HG03159 (cell line): Measurements from ENCODE around the gene GEMIN7.
"Not testable (repeated sequence)": the region's sequence is repeated elsewhere in the genome, so short reads cannot be mapped to it uniquely, and the experiment has no call there.

Source experiments
- ATAC-seq: cut with Tn5 transposase; IDR thresholded peaks from one replicate; pipeline ENCODE4 v1.9.1; 2021; ENCODE audit warnings: mild to moderate bottlenecking, moderate library complexity; ENCODE audit not compliant: unreplicated experiment

The GEMIN7 gene

GRCh38 chr19:45102481-45102880 lies 23.4 kb downstream of the GEMIN7 start:
- no peak for ATAC-seq

GRCh38 chr19:45103156-45103507 lies 24.1 kb downstream of the GEMIN7 start:
- ATAC-seq = no peak

- ATAC-seq = no peak
These were observed 24.7 kb downstream of the GEMIN7 start for GRCh38 chr19:45103508-45104319.

GRCh38 chr19:45104658-45105349 lies 25.7 kb downstream of the GEMIN7 start:
- ATAC-seq = no peak

GRCh38 chr19:45106363-45106762 lies 27.3 kb downstream of the GEMIN7 start:
- not testable (repeated sequence) for ATAC-seq

DNA sequence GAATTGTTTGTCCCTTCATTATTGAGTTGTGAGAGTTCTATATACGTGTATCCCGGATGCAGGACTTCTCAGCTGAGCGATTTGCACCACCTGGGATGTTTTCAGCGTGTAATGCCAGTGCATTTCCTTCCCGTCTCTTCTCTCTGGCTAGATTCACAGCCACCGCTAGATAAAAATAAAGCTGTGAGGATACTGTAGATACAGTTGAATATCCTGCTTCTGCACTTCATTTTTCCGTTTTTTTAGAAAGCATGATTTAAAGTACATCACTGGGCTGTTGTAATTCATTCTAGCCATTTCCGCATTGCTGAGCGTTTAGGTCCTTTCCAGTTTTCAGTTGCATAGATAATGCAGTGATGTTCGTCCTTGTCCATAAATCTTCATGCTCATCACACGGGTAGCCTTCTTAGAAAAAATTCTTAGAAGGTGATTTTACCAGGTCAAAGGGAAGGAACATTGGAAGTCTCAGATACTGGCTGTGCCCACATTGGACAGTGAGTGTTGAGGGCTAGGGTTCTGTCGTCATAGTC lies 28.6 kb downstream of the GEMIN7 start:
- ATAC-seq = no peak

DNA sequence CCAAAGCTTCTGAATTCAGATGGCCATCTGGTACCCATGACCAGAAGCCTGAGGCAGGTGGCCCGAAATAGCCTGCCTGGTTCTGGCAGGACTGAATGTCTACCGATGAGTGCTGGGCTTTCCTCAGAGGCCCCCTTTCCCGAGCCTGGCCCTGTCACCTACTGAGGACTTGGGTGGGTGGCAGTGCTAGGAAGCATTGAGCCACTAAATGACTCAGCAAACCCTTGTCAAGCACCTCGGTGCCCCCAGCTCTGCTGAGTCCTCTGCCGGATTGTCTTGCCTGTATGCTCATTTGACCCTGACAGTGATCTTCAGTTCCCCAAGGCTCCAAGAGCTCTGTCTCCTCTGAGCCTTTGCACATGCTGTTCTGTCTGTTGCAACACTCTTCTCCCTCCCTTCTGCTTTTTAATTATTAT lies 31.8 kb downstream of the GEMIN7 start:
- ATAC-seq = no peak

- ATAC-seq = no peak
These were observed 33.2 kb downstream of the GEMIN7 start for GRCh38 chr19:45112111-45112827.

- ATAC-seq = no peak
These were observed 34.6 kb downstream of the GEMIN7 start for GRCh38 chr19:45113628-45114027.

DNA sequence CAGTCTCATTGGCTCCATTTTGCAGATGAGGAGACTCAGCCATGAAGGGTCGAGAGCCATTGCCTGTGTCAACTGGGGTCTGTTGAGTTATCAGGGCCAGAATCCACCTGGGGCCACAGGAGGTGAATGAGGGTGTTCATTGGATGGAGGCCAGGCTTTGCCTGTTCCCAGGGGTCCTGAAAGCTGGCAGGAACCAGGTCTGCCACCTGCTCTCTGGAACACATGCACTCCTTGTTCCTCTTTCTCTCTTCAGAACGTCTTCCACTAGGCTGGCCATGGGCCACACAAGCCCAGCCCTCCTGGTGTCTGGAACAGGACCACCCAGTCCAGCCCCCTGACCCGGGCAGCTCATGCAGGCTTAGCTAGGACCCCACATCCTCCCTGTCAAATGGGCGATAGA lies 35.1 kb downstream of the GEMIN7 start:
- no peak for ATAC-seq

DNA sequence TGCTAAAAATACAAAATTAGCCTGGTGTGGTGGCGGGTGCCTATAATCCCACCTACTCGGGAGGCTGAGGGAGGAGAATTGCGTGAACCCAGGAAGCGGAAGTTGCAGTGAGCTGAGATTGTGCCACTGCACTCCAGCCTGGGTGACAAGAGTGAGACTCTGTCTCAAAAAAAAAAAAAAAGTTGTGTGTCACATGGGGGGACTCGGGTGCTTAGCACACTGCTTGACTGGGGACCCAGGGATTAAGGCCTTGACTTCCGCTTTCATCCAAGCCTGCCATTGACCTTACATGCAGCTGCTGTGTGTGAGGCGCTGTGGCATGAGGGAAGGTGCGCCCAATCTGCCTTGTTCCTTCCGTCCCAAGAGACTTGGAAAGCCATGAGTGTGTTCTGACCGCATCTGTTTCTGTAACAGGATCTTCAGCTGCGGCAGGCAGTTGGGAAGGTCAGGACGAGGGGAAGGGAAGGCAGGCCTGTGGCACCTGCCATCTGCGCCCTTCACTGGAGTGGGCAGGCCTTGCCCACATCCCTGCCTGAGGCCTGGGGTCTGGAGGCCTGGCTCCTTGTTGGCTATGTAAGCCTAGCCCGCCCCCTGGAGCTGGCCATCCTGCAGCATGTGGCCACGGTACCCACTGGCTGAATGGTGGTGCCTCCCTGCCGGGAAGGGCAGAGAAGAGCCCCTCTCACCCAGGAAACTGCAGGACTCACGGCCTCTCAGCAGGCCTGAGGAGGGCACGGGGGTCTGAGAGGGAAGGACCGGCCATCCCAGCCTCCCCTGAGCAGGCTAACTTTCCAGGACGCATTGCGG lies 37.0 kb downstream of the GEMIN7 start:
- no peak for ATAC-seq

- ATAC-seq = no peak
These were observed 38.1 kb downstream of the GEMIN7 start for GRCh38 chr19:45117167-45117594.

GRCh38 chr19:45117671-45118070 lies 38.6 kb downstream of the GEMIN7 start:
- ATAC-seq = no peak

DNA sequence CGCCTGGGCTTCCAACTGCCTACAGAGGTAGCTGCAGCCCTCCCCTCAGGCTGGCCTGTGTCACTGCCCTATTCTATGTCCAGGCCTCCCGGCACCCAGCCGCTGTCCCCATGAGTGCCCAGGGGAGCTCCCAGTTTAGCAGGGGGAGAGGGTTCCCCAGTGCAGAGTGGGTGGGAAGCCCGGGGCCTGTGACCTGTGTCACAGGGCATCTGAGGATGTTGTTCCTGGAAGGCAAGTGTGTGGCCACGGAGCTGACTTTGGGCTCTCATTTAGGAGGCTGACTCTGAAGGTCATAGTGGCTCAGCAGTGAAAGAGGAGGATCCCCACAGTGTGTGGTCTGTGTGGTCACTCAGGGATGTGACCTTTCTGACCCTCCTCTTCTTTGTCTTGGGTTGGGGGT lies 39.0 kb downstream of the GEMIN7 start:
- ATAC-seq = no peak

GRCh38 chr19:45118591-45119355 lies 39.7 kb downstream of the GEMIN7 start:
- not testable (repeated sequence) for ATAC-seq

DNA sequence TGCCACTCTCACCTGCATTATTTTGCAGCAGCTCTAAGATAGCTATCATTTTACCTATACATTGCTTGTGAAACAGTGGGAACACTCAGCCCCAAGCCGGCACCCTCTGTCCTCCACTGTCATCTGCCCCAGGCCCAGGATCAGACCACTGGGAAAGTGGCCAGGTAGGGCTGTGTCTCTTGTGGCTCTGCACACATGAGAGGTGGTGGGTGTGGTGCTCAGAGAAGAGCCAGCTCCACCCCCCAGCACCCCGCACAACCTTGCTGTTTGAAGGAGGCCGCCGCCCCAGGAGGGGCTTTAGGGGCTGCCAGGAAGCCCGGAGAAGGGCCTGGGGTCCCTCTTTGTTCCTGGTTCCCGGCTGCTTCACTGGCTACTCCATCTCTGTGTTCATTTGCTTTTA lies 40.5 kb downstream of the GEMIN7 start:
- ATAC-seq = no peak

- no peak for ATAC-seq
These were observed 42.8 kb downstream of the GEMIN7 start for GRCh38 chr19:45121827-45122345.

- ATAC-seq = no peak
These were observed 43.8 kb downstream of the GEMIN7 start for GRCh38 chr19:45122832-45123231.

GRCh38 chr19:45123440-45123850 lies 44.4 kb downstream of the GEMIN7 start:
- ATAC-seq = no peak

GRCh38 chr19:45124021-45124420 lies 45.0 kb downstream of the GEMIN7 start:
- ATAC-seq = no peak
